Activated naive CD8-positive, alpha-beta T cell treated with anti-CD3 and anti-CD28 coated beads, Interleukin-2, amount 50 U/mL, for 16 hours (primary cell): ENCODE results near the gene B3GNT7.
"Not testable (repeated sequence)": the region's sequence is repeated elsewhere in the genome, so short reads cannot be mapped to it uniquely, and the experiment has no call there.

ENCODE experiments used
- DNase-seq: peaks from one replicate; pipeline ENCODE4 v3.0.0-alpha.2; 2020; ENCODE audit warnings: low read depth, low spot score

B3GNT7 gene

GRCh38 chr2:231395188-231396057, at the start of gene B3GNT7:
B3GNT7 (plus strand) TSS chr2:231395710; CDS start chr2:231395804, 94 bp downstream.
- DNase-seq, result no peak

GRCh38 chr2:231347081-231347480, 48.4 kb upstream of the B3GNT7 start:
- DNase-seq, result no peak

GRCh38 chr2:231347638-231348037, 47.9 kb upstream of the B3GNT7 start:
- DNase-seq, result no peak

- no peak for DNase-seq
These were observed 47.3 kb upstream of the B3GNT7 start for GRCh38 chr2:231348173-231348572.

- DNase-seq, result no peak
These were observed 46.7 kb upstream of the B3GNT7 start for GRCh38 chr2:231348704-231349373.

GRCh38 chr2:231349374-231349735, 46.2 kb upstream of the B3GNT7 start:
- not testable (repeated sequence) for DNase-seq

- no peak for DNase-seq
These were observed 43.9 kb upstream of the B3GNT7 start for GRCh38 chr2:231351648-231352047.

GRCh38 chr2:231353469-231353868, 42.0 kb upstream of the B3GNT7 start:
- DNase-seq, result no peak

GRCh38 chr2:231355508-231356465, 39.7 kb upstream of the B3GNT7 start:
- no peak for DNase-seq

GRCh38 chr2:231356466-231356844, 39.1 kb upstream of the B3GNT7 start:
- DNase-seq, result no peak

GRCh38 chr2:231357048-231357447, 38.5 kb upstream of the B3GNT7 start:
- no peak for DNase-seq

GRCh38 chr2:231357931-231358330, 37.6 kb upstream of the B3GNT7 start:
- no peak for DNase-seq

- no peak for DNase-seq
These were observed 36.1 kb upstream of the B3GNT7 start for GRCh38 chr2:231359441-231359840.

- DNase-seq, result no peak
These were observed 35.6 kb upstream of the B3GNT7 start for GRCh38 chr2:231359948-231360347.

- no peak for DNase-seq
These were observed 35.1 kb upstream of the B3GNT7 start for GRCh38 chr2:231360401-231360800.

GRCh38 chr2:231360881-231361371, 34.6 kb upstream of the B3GNT7 start:
- no peak for DNase-seq

GRCh38 chr2:231361701-231362554, 33.6 kb upstream of the B3GNT7 start:
- no peak for DNase-seq

GRCh38 chr2:231362555-231363184, 32.8 kb upstream of the B3GNT7 start:
- no peak for DNase-seq

- no peak for DNase-seq
These were observed 31.4 kb upstream of the B3GNT7 start for GRCh38 chr2:231364061-231364460.
